ENCODE measurements around the gene CST4.
"Not testable (repeated sequence)": the region's sequence is repeated elsewhere in the genome, so short reads cannot be mapped to it uniquely, and the experiment has no call there.

The CST4 gene

DNA sequence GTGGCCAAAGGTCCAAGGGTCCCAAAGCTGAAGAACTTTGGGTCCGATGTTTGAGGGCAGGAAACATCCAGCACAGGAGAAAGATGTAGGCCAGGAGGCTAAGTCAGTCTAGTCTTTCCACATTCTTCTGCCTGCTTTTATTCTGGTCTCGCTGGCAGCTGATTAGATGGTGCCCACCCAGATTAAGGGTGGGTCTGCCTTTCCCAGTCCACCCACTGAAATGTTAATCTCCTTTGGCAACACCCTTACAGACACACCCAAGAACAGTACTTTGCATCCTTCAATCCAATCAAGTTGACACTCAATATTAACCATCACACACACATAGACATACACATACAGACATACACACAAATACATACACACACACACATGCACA lies 29.2 kb downstream of the CST4 start:
- not testable (repeated sequence) for DNase-seq

- no peak for DNase-seq
Measured at GRCh38 chr20:23658989-23659609, 29.7 kb downstream of the CST4 start.

GRCh38 chr20:23658336-23658735 lies 30.5 kb downstream of the CST4 start:
- no peak for DNase-seq

DNA sequence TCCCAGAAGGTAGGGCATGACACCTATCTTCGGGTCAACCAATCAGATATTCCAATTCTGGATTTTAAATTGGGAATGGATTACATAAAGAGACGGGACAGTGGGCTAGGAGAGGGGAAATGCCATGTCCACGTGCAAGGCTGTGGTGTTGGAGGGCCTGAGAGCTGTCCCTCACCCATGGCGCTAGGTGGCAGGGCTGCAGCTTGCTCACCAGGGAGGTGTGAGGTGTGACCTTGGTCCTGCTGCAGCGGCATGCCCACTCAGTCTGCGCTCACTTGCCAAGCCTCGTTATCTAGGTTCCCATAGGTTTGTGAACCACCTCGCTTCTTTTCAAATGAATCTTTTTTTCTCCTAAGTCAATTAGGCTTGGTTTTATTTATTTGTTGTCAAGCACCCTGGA lies 31.6 kb downstream of the CST4 start:
- DNase-seq, result no peak

GRCh38 chr20:23656372-23656771 lies 32.5 kb downstream of the CST4 start:
- DNase-seq, result no peak

DNA sequence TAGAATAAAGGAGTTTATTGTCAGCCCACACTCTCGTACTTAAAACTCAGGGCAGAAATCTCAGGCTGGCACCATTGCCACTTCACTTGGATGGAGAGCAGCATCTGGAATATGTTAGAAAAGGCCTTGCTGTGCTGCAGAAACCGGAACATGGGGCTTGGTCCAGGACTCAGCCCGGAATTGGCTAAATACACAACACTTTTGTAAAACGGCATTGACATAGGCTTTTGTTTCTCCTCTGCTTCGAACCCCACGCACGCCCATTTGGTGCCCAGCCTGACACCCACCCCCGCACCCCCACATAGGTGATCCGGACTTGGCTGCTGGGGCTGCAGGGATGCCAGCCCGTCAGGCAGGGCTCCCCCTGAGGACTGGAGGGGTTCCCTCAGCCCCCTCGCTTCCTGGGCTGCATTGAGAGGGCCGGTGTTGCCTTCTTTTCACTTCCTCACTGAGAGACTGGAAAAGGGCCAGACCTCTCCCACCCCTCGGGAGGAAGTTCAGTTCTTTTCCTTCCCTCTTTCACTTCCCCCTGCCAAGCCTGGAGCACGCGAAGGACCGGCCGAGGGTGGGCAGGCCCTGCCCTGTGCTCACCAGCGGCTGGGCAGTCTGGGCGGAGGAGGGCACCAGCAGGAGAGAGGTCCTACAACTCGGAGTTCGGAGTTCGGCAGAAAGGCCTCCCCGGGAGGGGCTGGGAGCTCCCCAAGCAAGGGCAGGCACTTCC lies 33.2 kb downstream of the CST4 start:
- peak; percentile 86 to 90 for DNase-seq

DNA sequence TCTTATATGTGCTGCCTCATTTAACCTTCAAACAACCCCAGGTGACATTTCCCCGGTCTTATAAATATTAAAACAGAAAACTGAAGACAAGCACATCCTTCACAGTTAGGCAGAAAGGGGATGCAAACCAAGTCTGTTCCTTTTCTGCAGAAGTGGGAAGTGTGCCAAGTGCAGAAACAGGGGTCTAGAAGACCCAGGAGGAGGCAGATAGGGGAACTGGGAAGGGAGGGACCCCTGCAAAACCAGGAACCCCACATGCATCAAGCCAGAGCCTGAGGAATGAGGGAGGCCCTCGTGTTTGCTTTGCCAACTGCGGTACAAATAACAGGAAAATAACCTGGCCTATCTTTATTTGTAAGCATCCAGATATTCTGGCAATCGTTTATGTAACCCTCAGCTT lies 34.1 kb downstream of the CST4 start:
- DNase-seq, result no peak

DNA sequence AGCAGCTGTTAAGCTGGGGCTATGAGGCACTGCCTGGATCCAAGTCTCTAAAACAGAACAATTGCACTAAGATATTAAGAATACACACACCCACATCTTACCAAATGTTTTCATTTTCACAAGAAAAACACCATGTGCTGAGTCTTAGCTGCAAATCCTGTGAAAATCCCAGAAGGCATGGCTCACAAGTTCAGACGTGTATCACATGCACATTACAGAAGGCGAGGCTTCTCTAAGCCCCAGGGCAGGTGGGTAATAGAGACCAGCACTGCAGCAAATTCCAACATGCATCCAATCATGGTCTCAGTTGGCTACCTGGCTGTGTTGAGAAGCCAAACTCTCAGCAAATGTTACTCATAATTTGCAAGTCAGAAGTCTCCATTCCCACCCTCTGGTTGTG lies 34.8 kb downstream of the CST4 start:
- no peak for DNase-seq

DNA sequence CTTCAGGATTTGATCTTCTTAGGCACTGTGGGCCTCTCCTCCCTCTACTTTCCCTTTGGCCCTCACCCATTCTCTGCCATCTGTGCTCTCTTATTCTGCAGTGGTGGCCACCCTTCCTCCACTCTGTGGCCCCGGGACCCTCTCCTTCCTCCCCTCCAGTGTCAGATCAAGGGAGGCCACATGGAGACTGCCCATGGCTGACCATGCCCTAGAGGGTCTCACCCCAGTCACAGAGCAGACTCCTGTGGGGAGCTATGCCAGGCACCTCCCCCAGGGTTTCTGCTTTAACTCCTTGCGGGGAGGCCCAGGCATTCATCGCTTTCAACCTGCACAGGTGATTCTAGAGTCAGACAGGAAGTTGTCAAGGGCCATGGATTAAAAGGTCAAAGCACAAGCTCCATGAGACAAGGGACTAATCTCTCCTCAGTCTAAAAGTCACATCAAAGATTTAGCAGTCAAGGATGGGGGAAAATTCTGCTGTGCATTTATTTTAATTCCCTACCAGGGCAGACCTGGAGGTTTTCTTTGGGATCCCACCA lies 35.4 kb downstream of the CST4 start:
- DNase-seq, result no peak

DNA sequence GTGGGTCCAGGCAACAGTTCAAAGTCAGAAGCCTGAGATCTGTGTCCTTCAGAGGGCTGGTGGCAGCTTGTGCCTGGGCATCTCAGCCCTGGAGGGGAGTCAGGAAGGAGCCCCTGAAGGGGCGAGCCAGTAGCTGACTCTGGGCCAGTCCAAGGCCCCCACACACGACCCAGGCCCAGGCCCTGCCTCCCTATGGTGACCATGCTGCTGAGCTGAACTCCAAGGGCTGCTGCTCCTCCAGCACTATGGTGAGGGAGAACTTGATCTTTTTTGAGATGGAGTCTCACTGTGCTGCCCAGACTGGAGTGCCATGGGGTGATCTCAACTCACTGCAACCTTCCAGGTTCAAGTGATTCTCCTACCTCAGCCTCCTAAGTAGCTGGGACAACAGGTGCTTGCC lies 35.9 kb downstream of the CST4 start:
- no peak for DNase-seq

DNA sequence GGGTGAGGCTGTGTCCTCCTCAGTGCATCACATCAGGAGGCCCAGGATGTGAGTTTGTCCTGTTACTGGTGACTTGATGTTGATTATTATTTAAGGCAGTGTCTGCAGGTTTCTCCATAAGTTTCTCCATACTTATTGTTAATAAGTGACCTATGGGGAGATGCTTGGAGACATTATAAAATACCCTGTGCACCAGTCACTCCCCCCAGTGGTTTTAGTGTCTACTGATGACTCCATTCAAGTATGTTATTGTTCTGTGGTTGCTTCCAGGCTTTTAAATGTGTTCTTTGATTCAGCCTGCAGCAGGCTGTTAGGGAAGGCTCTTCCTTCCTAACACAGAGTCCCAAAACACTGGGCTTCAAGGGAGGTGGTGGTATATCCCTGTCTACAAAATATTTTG lies 36.5 kb downstream of the CST4 start:
- DNase-seq, result no peak

GRCh38 chr20:23651117-23651516 lies 37.7 kb downstream of the CST4 start:
- DNase-seq, result no peak

GRCh38 chr20:23649830-23650417 lies 38.9 kb downstream of the CST4 start:
- DNase-seq, result no peak

- DNase-seq, result no peak
Measured at GRCh38 chr20:23649242-23649641, 39.6 kb downstream of the CST4 start.

GRCh38 chr20:23647346-23647745 lies 41.5 kb downstream of the CST4 start:
- no peak for DNase-seq

DNA sequence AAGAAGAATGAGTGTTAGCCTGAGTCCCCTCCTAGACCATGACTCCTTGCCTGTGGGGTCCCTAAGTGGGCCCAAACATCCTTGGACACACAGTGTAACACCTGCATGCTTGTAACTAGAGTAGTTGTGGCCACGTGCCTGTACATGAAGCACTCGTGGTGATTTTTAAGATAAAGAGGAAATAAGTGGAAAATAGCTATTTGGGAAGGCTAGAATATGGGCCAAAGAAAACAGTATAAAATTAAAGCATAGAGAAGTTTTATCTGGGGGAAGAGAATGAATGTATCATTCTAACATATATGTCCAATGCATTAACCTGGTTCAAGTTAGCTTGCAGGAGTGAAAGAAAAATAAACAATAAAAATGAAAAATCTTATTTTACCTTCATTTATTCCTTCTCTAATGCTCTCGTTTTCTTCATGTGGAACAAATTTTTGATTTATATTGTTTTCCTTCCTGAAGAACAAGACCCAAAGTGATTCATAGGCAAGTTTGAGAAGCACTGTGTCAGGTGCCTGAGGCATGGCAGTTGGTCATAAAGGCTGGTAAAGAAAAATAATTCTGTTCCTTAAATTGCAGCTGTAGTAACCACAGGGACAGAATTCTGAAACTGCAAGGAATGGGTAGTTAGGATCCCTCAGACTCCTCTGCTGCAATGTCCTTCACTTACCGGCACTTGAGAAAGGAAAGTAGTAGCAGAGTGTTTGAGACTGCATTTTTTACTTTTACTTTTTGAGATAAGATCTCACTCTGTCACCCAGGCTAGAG lies 42.5 kb downstream of the CST4 start:
- DNase-seq, result peak; percentile 25 to 56

DNA sequence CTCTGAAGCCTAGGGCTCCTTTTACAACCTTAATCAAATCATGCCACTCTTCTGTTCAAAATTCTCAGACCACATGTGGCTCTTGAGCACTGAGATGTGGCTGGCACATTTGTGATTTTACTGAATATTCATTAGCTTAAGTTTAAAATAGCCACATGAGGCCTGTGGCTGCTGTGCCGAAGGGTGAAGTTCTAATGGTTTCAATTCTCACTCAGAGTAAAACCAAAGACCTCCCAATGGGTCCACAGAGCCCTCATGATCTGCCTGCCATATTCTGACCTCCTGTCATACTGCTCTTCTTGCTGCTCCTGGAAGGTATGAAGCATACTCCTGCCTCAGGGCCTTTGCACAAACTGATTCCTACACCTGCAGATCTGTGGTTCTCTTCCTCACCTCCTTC lies 43.3 kb downstream of the CST4 start:
- DNase-seq, result no peak

GRCh38 chr20:23644164-23644563 lies 44.7 kb downstream of the CST4 start:
- DNase-seq, result no peak

DNA sequence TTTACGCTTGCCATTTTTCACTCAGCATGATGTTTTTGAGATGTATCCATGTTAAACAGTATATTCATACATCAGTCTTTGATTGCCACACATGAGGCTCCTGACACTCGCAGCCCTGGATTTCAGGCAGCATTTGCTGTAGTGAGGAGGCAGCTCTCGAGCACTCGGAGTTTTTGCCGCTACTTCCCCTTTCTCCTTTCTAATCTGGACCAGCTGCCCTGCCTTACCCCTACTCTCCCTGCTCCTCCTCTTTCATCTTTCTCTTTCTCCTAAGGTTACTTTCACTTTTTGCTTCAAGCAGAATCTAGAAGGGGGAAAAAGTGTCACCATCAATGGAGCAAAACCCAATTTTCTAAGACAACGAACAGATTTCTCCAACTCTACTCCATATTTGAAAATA lies 45.2 kb downstream of the CST4 start:
- DNase-seq, result peak; percentile 59

- DNase-seq, result peak; percentile 59
Measured at GRCh38 chr20:23641936-23642751, 46.7 kb downstream of the CST4 start.

GRCh38 chr20:23640671-23641667 lies 47.9 kb downstream of the CST4 start:
- DNase-seq, result no peak
